H9 (cell line): ENCODE data around the gene RERE. TPM values are rescaled to one million over a fixed set of nuclear protein-coding genes. Genes with fewer than 3 reads are reported as not detected.
A peak's percentile ranks its signal among the peaks of the same experiment; 100 is the strongest.

ENCODE experiments used
- DNase-seq: peaks from one replicate; pipeline ENCODE4 v3.0.0-alpha.2; 2017
- H2AFZ ChIP-seq: one replicate; pipeline ENCODE4 v1.6.1; 2013; ENCODE audit warnings: mild to moderate bottlenecking, low read length, control low read depth, moderate library complexity
- H2AK5ac ChIP-seq: 2 replicates; pipeline ENCODE4 v1.6.1; 2013; ENCODE audit warnings: low read length, control low read depth, mixed read lengths; ENCODE audit not compliant: insufficient read length
- H2BK120ac ChIP-seq: one replicate; pipeline ENCODE4 v1.6.1; 2013; ENCODE audit warnings: low read depth, mild to moderate bottlenecking, low read length, control low read depth, inconsistent platforms; ENCODE audit not compliant: poor library complexity, severe bottlenecking
- H2BK12ac ChIP-seq: 2 replicates; pipeline ENCODE4 v1.6.1; 2013; ENCODE audit warnings: low read length, control low read depth, mixed read lengths, low read depth; ENCODE audit not compliant: insufficient read length
- H2BK15ac ChIP-seq: 2 replicates; pipeline ENCODE4 v1.6.1; 2013; ENCODE audit warnings: low read depth, low read length, control low read depth
- H2BK20ac ChIP-seq: one replicate; pipeline ENCODE4 v1.6.1; 2013; ENCODE audit warnings: low read depth, mild to moderate bottlenecking, low read length, control low read depth, inconsistent platforms; ENCODE audit not compliant: poor library complexity, severe bottlenecking
- H2BK5ac ChIP-seq: 2 replicates; pipeline ENCODE4 v1.6.1; 2013; ENCODE audit warnings: low read length, control low read depth, mixed read lengths; ENCODE audit not compliant: insufficient read length
- H3K14ac ChIP-seq: 2 replicates; pipeline ENCODE4 v1.6.1; 2013; ENCODE audit warnings: low read length, control low read depth; ENCODE audit not compliant: insufficient read depth
- H3K18ac ChIP-seq: 2 replicates; pipeline ENCODE4 v1.6.1; 2013; ENCODE audit warnings: low read depth, mild to moderate bottlenecking, mixed read lengths, low read length, control low read depth; ENCODE audit not compliant: insufficient read length
- H3K23ac ChIP-seq: 2 replicates; pipeline ENCODE4 v1.6.1; 2013; ENCODE audit warnings: low read length, control low read depth, mixed read lengths, low read depth; ENCODE audit not compliant: insufficient read length
- H3K23me2 ChIP-seq: 2 replicates; pipeline ENCODE4 v1.6.1; 2013; ENCODE audit warnings: low read depth, mild to moderate bottlenecking, mixed read lengths, low read length, control low read depth; ENCODE audit not compliant: insufficient read length, poor library complexity, severe bottlenecking
- H3K27ac ChIP-seq: 2 replicates; pipeline ENCODE4 v1.5.1; 2013; ENCODE audit warnings: low read length, control low read depth, mixed read lengths, low read depth; ENCODE audit not compliant: insufficient read length
- H3K27me3 ChIP-seq: 2 replicates; pipeline ENCODE4 v1.6.1; 2013; ENCODE audit warnings: low read length, control low read depth, inconsistent platforms; ENCODE audit not compliant: insufficient read depth
- H3K4ac ChIP-seq: 2 replicates; pipeline ENCODE4 v1.6.1; 2013; ENCODE audit warnings: low read depth, mild to moderate bottlenecking, control low read depth, inconsistent platforms, low read length, moderate library complexity
- H3K4me1 ChIP-seq: 2 replicates; pipeline ENCODE4 v1.6.1; 2013; ENCODE audit warnings: low read length, control low read depth, inconsistent platforms; ENCODE audit not compliant: insufficient read depth
- H3K4me2 ChIP-seq: 2 replicates; pipeline ENCODE4 v1.6.1; 2013; ENCODE audit warnings: low read length, control low read depth, mixed read lengths; ENCODE audit not compliant: insufficient read length, insufficient read depth
- H3K56ac ChIP-seq: 2 replicates; pipeline ENCODE4 v1.6.1; 2013; ENCODE audit warnings: low read depth, mild to moderate bottlenecking, mixed read lengths, low read length, control low read depth; ENCODE audit not compliant: insufficient read length
- H3K79me1 ChIP-seq: 2 replicates; pipeline ENCODE4 v1.6.1; 2013; ENCODE audit warnings: low read depth, mild to moderate bottlenecking, moderate library complexity, low read length, control low read depth, inconsistent platforms; ENCODE audit not compliant: insufficient read depth, poor library complexity, severe bottlenecking
- H3K79me2 ChIP-seq: 2 replicates; pipeline ENCODE4 v1.6.1; 2013; ENCODE audit warnings: low read length, control low read depth, inconsistent platforms; ENCODE audit not compliant: insufficient read depth
- H3K9ac ChIP-seq: 2 replicates; pipeline ENCODE4 v1.6.1; 2013; ENCODE audit warnings: low read length, control low read depth, mixed read lengths; ENCODE audit not compliant: insufficient read length; ENCODE audit errors: extremely low read depth
- H3K9me3 ChIP-seq: one replicate; pipeline ENCODE4 v1.6.1; 2013; ENCODE audit warnings: low read depth, low read length, inconsistent platforms; ENCODE audit not compliant: control insufficient read depth
- H3T11ph ChIP-seq: one replicate; pipeline ENCODE4 v1.6.1; 2013; ENCODE audit warnings: mild to moderate bottlenecking, low read length, control low read depth, inconsistent platforms
- H4K20me1 ChIP-seq: one replicate; pipeline ENCODE4 v1.6.1; 2013; ENCODE audit not compliant: control insufficient read depth, insufficient read length, insufficient read depth
- H4K5ac ChIP-seq: 2 replicates; pipeline ENCODE4 v1.6.1; 2013; ENCODE audit warnings: low read depth, mild to moderate bottlenecking, mixed read lengths, low read length, control low read depth; ENCODE audit not compliant: insufficient read length
- H4K8ac ChIP-seq: replicated peaks from 2 replicates; pipeline ENCODE4 v1.6.1; 2013; ENCODE audit warnings: low read length, control low read depth, mixed read lengths, low read depth; ENCODE audit not compliant: insufficient read length
- H4K91ac ChIP-seq: 2 replicates; pipeline ENCODE4 v1.6.1; 2013; ENCODE audit warnings: low read depth, mild to moderate bottlenecking, moderate library complexity, mixed read lengths, low read length, control low read depth; ENCODE audit not compliant: insufficient read length
- H3K27ac Mint-ChIP-seq, 3 experiments: 2 replicates in 2 of 3; 3 replicates in 1 of 3; pipeline ENCODE4 v1.8.0; 2020 to 2021; ENCODE audit warnings: mixed read lengths in 3 of 3, mild to moderate bottlenecking in 1 of 3, moderate library complexity in 1 of 3
- H3K27me3 Mint-ChIP-seq: 2 replicates; pipeline ENCODE4 v1.8.0; 2021; ENCODE audit warnings: low read depth, mild to moderate bottlenecking, moderate library complexity, mixed read lengths
- H3K36me3 Mint-ChIP-seq, 3 experiments: 2 replicates in 2 of 3; 3 replicates in 1 of 3; pipeline ENCODE4 v1.8.0; 2020 to 2021; ENCODE audit warnings: low read depth in 3 of 3, mixed read lengths in 3 of 3; ENCODE audit not compliant: insufficient read depth in 1 of 3
- H3K4me1 Mint-ChIP-seq, 2 experiments: 2 replicates each; pipeline ENCODE4 v1.8.0; 2020; ENCODE audit warnings: mixed read lengths in 2 of 2
- H3K4me3 Mint-ChIP-seq, 2 experiments: 2 replicates in 1 of 2; 3 replicates in 1 of 2; pipeline ENCODE4 v1.8.0; 2020 to 2021; ENCODE audit warnings: mild to moderate bottlenecking in 2 of 2, mixed read lengths in 2 of 2, moderate library complexity in 1 of 2
- H3K9me3 Mint-ChIP-seq, 2 experiments: 2 replicates in 1 of 2; 3 replicates in 1 of 2; pipeline ENCODE4 v1.8.0; 2020; ENCODE audit warnings: mild to moderate bottlenecking in 2 of 2, mixed read lengths in 2 of 2, moderate library complexity in 1 of 2
- total RNA-seq: library from RNA; stranded (reverse); gene quantifications from 2 replicates; pipeline ENCODE4 v1.2.1, GENCODE V29; 2021
- TF ChIP-seq, protein P1 (sequence below): fragments of 200-600 bp; sonication (generic); conservative IDR thresholded peaks from 3 replicates; pipeline ENCODE4 v1.8.0; 2021; ENCODE audit warnings: antibody characterized with exemption, mild to moderate bottlenecking

RERE gene
- total RNA-seq, 1 experiment from 2014 or later = 103 TPM

- Mint-ChIP-seq H3K4me1 (peaks cover 14 to 22% of the 10 kb centered on the region in 2 experiments), H3K9me3 (no peaks in the 10 kb centered on the region), H3K36me3 (peaks cover 22 to 43% (median 31%) of the 10 kb centered on the region in 3 experiments; a peak in 6 of 7 replicates), H3K27me3 (no peaks in the 10 kb centered on the region), H3K27ac (peak overlapping the region in 1 of 3 experiments; percentile 76; a peak in 1 of 7 replicates), H3K4me3 (no peak overlapping the region)
- H3K27ac ChIP-seq = no peak overlapping the region
- no peaks in the 10 kb centered on the region for H3K23me2 ChIP-seq
- H3T11ph ChIP-seq = no peak overlapping the region
- DNase-seq = no peak
- TF ChIP-seq, protein P1, sequence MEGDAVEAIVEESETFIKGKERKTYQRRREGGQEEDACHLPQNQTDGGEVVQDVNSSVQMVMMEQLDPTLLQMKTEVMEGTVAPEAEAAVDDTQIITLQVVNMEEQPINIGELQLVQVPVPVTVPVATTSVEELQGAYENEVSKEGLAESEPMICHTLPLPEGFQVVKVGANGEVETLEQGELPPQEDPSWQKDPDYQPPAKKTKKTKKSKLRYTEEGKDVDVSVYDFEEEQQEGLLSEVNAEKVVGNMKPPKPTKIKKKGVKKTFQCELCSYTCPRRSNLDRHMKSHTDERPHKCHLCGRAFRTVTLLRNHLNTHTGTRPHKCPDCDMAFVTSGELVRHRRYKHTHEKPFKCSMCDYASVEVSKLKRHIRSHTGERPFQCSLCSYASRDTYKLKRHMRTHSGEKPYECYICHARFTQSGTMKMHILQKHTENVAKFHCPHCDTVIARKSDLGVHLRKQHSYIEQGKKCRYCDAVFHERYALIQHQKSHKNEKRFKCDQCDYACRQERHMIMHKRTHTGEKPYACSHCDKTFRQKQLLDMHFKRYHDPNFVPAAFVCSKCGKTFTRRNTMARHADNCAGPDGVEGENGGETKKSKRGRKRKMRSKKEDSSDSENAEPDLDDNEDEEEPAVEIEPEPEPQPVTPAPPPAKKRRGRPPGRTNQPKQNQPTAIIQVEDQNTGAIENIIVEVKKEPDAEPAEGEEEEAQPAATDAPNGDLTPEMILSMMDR = no peak
- no peak overlapping the region for H2BK12ac ChIP-seq
- no peak overlapping the region for H2AK5ac ChIP-seq
- H3K4me1 ChIP-seq = no peaks in the 10 kb centered on the region; the same call in 1 of the 2 replicates
- H2BK120ac ChIP-seq = no peak overlapping the region
- H3K4ac ChIP-seq = no peak overlapping the region
- H2AFZ ChIP-seq = no peak overlapping the region
- H3K27me3 ChIP-seq = no peaks in the 10 kb centered on the region
- no peaks in the 10 kb centered on the region for H3K79me1 ChIP-seq
- peaks cover 8% of the 10 kb centered on the region; the same call in 1 of the 2 replicates for H3K79me2 ChIP-seq
- H3K14ac ChIP-seq = no peak overlapping the region
- H2BK15ac ChIP-seq = no peak overlapping the region
- no peak overlapping the region for H3K23ac ChIP-seq
- H3K4me2 ChIP-seq = no peak overlapping the region
- no peak overlapping the region for H4K8ac ChIP-seq
- no peaks in the 10 kb centered on the region for H3K9me3 ChIP-seq
- H2BK5ac ChIP-seq = no peak overlapping the region
- no peak overlapping the region for H2BK20ac ChIP-seq
- H3K56ac ChIP-seq = no peak overlapping the region
- H3K18ac ChIP-seq = no peak overlapping the region
- no peak overlapping the region for H4K5ac ChIP-seq
- H3K9ac ChIP-seq = no peak overlapping the region
- H4K20me1 ChIP-seq = peaks cover 6% of the 10 kb centered on the region
- H4K91ac ChIP-seq = no peak overlapping the region
Measured at GRCh38 chr1:8555582-8555981, 261.9 kb downstream of the RERE start.
